HepG2 (cell line): ENCODE measurements around the gene SRRM3. TPM values are rescaled to one million over a fixed set of nuclear protein-coding genes. Genes with fewer than 3 reads are reported as not detected.

Experiments used
- ATAC-seq: fragments of 200-7000 bp; cut with Tn5 transposase; 3 replicates; pipeline ENCODE4 v1.9.1; 2020; ENCODE audit warnings: mild to moderate bottlenecking, moderate library complexity
- BruUV-seq: library from RNA; stranded (reverse); fragments of 400-500 nt; replicated peaks from 2 replicates; lab custom pipeline; 2021; lab: Mats Ljungman, UMichigan
- CTCF ChIA-PET: fragments of 300-600 bp; formaldehyde crosslinking; extraction: SDS; loops from one replicate; lab custom pipeline; 2021; ENCODE audit warnings: low total read pairs, inconsistent platforms, low intra/inter-chr PET ratio; lab: Yijun Ruan, JAX
- POLR2A ChIA-PET: fragments of 350-600 bp; sonication (Branson Sonifier 250); formaldehyde crosslinking; loops from one replicate; lab custom pipeline; 2020; ENCODE audit warnings: antibody characterized with exemption, inconsistent platforms; lab: Yijun Ruan, JAX
- DNase-seq: peaks from one replicate; pipeline ENCODE4 v3.0.0-alpha.2; 2015; ENCODE audit warnings: low spot score
- FAIRE-seq: peaks from 3 replicates; lab custom pipeline; 2011; peaks lifted over from hg19 to GRCh38; lab: Jason Lieb, UNC
- H2AFZ ChIP-seq: one replicate; pipeline ENCODE4 v1.6.1; 2011; ENCODE audit warnings: low read length, inconsistent platforms
- H3K27ac ChIP-seq: fragments of 300-600 bp; 3 replicates; pipeline ENCODE4 v1.8.0; 2011; ENCODE audit warnings: mixed run types, mild to moderate bottlenecking, mixed read lengths, low read length, inconsistent platforms; ENCODE audit not compliant: insufficient read depth; ENCODE audit errors: extremely low read length
- H3K27me3 ChIP-seq, 2 experiments: fragments of 200-600 bp in 1 of 2; 2 replicates in 1 of 2; 3 replicates in 1 of 2; pipeline versions ENCODE4 v1.6.0 to v1.8.0; 2011; ENCODE audit warnings: low read length in 2 of 2, mild to moderate bottlenecking in 2 of 2, moderate library complexity in 2 of 2, inconsistent platforms in 1 of 2; ENCODE audit not compliant: insufficient read depth in 2 of 2, control insufficient read depth in 1 of 2
- H3K36me3 ChIP-seq, 2 experiments: fragments of 200-600 bp in 1 of 2; replicated peaks in 1 of 2; 2 replicates in 1 of 2; 3 replicates in 1 of 2; pipeline versions ENCODE4 v1.5.1 to v1.8.0; 2011; ENCODE audit warnings: low read length in 2 of 2, inconsistent platforms in 1 of 2; ENCODE audit not compliant: insufficient read depth in 2 of 2, control insufficient read depth in 1 of 2
- H3K4me1 ChIP-seq: 2 replicates; pipeline ENCODE4 v1.5.1; 2012; ENCODE audit warnings: low read length, inconsistent platforms; ENCODE audit not compliant: insufficient read depth
- H3K4me2 ChIP-seq: 2 replicates; pipeline ENCODE4 v1.6.0; 2011; ENCODE audit warnings: low read depth, low read length, inconsistent platforms
- H3K4me3 ChIP-seq, 3 experiments: fragments of 200-600 bp in 1 of 3; sonication (generic), shearing (Covaris generic) in 1 of 3; replicated peaks in 1 of 3; 2 replicates each; pipeline ENCODE4 v1.5.1; 2011 to 2016; ENCODE audit warnings: low read length in 3 of 3, inconsistent platforms in 2 of 3, low read depth in 2 of 3, mild to moderate bottlenecking in 2 of 3, control low read depth in 1 of 3, mixed read lengths in 1 of 3; ENCODE audit not compliant: insufficient read depth in 1 of 3
- H3K79me2 ChIP-seq: one replicate; pipeline ENCODE4 v1.6.1; 2011; ENCODE audit warnings: low read length, inconsistent platforms; ENCODE audit not compliant: insufficient read depth
- H3K9ac ChIP-seq: 2 replicates; pipeline ENCODE4 v1.6.0; 2011; ENCODE audit warnings: mild to moderate bottlenecking, low read depth, low read length, inconsistent platforms; ENCODE audit not compliant: insufficient read depth
- H3K9me3 ChIP-seq: 2 replicates; pipeline ENCODE4 v1.5.1; 2012; ENCODE audit warnings: mild to moderate bottlenecking, low read length
- H4K20me1 ChIP-seq: 2 replicates; pipeline ENCODE4 v1.6.0; 2011; ENCODE audit warnings: inconsistent platforms, mild to moderate bottlenecking, low read length, moderate library complexity; ENCODE audit not compliant: insufficient read depth
- ATF2 ChIP-seq: sonication (generic); formaldehyde crosslinking; IDR thresholded peaks from 2 replicates; pipeline ENCODE4 v1.4.0; 2020; ENCODE audit warnings: missing genetic modification reagents
- BCLAF1 ChIP-seq: fragments of 450-650 bp; IDR thresholded peaks from 2 replicates; pipeline ENCODE4 v1.6.1; 2017; ENCODE audit warnings: mild to moderate bottlenecking
- STAG1 ChIP-seq: sonication (generic); formaldehyde crosslinking; IDR thresholded peaks from 2 replicates; pipeline ENCODE4 v1.4.0; 2020; ENCODE audit warnings: missing genetic modification reagents
- ZKSCAN1 ChIP-seq: fragments of 150-350 bp; IDR thresholded peaks from 2 replicates; pipeline ENCODE4 v1.6.1; 2014; ENCODE audit warnings: low read length
- ZNF138 ChIP-seq: sonication (generic); formaldehyde crosslinking; IDR thresholded peaks from 2 replicates; pipeline ENCODE4 v1.5.0; 2020; ENCODE audit warnings: mild to moderate bottlenecking, low read depth, missing genetic modification reagents
- ZNF337 ChIP-seq: sonication (generic); formaldehyde crosslinking; IDR thresholded peaks from 2 replicates; pipeline ENCODE4 v1.5.1; 2020; ENCODE audit warnings: missing genetic modification reagents, low read depth, mild to moderate bottlenecking, borderline replicate concordance
- ZNF629 ChIP-seq: sonication (generic); formaldehyde crosslinking; conservative IDR thresholded peaks from 2 replicates; pipeline ENCODE4 v1.5.0; 2020; ENCODE audit warnings: missing genetic modification reagents
- WGBS: methylation state at CpG from one replicate; pipeline ENCODE4 v1.1.6; 2017; ENCODE audit warnings: low lambda C conversion rate; 5-methylcytosine and 5-hydroxymethylcytosine counted together
- in situ Hi-C: cut with HindIII; loops from 2 replicates; pipeline ENCODE4 v1.10.0; 2017; ENCODE audit warnings: low pct_unique_long_range_greater_than_20kb; ENCODE audit not compliant: extremely low pct_ligation_motif_present
- intact Hi-C: fragments of 100-400 bp; cut with micrococcal nuclease; formaldehyde crosslinking; loops from one replicate; pipeline ENCODE4 v1.10.0; 2022; ENCODE audit not compliant: unreplicated experiment
- polyA plus RNA-seq, 8 experiments: library from polyadenylated mRNA; depleted of rRNA in 3 of 8; stranded (reverse) in 7 of 8; unstranded in 1 of 8; fragments of >200 nt; fragmentation: Illumina TruSeq in 4 of 8; extraction: Trizol in 4 of 8; gene quantifications; 2 replicates each; pipeline versions ENCODE4 v1.2.1 to v1.2.3, GENCODE V29; 2011 to 2016; ENCODE audit warnings: low read depth in 4 of 8, missing spikeins in 1 of 8, mixed read lengths in 1 of 8; ENCODE audit not compliant: insufficient read depth in 1 of 8
- total RNA-seq, 5 experiments: library from RNA; depleted of rRNA; stranded (reverse); fragments of >200 nt; fragmentation: Illumina TruSeq; extraction: Trizol; gene quantifications; 2 replicates each; pipeline ENCODE4 v1.2.3, GENCODE V29; 2016; ENCODE audit warnings: low read depth in 1 of 5
- TF ChIP-seq, protein P1 (sequence below): sonication (generic); formaldehyde crosslinking; IDR thresholded peaks from 2 replicates; pipeline ENCODE4 v1.4.0; 2020; ENCODE audit warnings: missing genetic modification reagents
- TF ChIP-seq, protein P2 (sequence below): sonication (generic); formaldehyde crosslinking; IDR thresholded peaks from 2 replicates; pipeline ENCODE4 v1.4.0; 2020; ENCODE audit warnings: mild to moderate bottlenecking, missing genetic modification reagents

SRRM3 gene
- total and polyA plus RNA-seq, 2 of the 13 experiments (the other 11 are each of a cell fraction or from before 2014, with no cell fraction given): 0.13 to 0.54 TPM

DNA sequence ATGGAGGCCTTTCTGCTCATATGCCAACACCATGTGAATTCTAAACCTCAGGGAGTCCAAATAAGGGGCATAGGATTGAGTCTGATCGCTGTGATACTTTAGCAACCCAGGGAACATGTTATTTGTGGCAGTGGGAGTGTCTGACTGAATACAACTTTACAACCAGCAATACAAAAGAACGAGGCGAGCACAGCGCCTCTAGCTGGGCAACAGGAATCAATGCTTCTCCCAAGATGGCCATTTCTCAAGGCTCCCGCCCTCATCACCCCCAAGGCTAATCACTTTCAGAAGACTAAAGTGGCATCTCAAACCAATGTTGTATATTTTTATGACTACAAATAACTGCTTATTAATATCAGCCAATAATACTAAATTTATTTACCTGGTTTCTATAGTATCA lies 129.0 kb downstream of the SRRM3 start (continued):
- TF ChIP-seq BCLAF1: no peak
- TF ChIP-seq ATF2: no peak
- TF ChIP-seq STAG1 (CRISPR knock-in tag): no peak
- TF ChIP-seq ZNF138 (CRISPR knock-in tag): no peak
- no peak for TF ChIP-seq ZNF337 (CRISPR knock-in tag)

GRCh38 chr7:76332078-76332477 lies 130.4 kb downstream of the SRRM3 start:
- DNase-seq (no peak), ATAC-seq (no peak), FAIRE-seq (no peak)
- Histone ChIP-seq H3K9ac (no peak overlapping the region), H3K27me3 (no peaks in the 10 kb centered on the region), H3K27ac (no peak overlapping the region), H3K4me1 (peaks cover 27% of the 10 kb centered on the region), H3K9me3 (no peaks in the 10 kb centered on the region), H4K20me1 (peaks cover 55% of the 10 kb centered on the region), H3K4me2 (no peak overlapping the region), H3K36me3 (peaks cover 20 to 60% of the 10 kb centered on the region in 2 experiments), H2AFZ (no peak overlapping the region), H3K79me2 (peaks cover 73% of the 10 kb centered on the region), H3K4me3 (no peak overlapping the region)
- CTCF ChIA-PET: no interaction called here
- in situ Hi-C loops: no loop called here
- 81% methylated on average over 9 of the region's 9 CpGs for WGBS
- intact Hi-C loops: no loop called here
- TF ChIP-seq ZKSCAN1 (no peak), ZNF629 (CRISPR knock-in tag) (peak; percentile 31; the same call in 1 of the 2 replicates)
- TF ChIP-seq, protein P1, sequence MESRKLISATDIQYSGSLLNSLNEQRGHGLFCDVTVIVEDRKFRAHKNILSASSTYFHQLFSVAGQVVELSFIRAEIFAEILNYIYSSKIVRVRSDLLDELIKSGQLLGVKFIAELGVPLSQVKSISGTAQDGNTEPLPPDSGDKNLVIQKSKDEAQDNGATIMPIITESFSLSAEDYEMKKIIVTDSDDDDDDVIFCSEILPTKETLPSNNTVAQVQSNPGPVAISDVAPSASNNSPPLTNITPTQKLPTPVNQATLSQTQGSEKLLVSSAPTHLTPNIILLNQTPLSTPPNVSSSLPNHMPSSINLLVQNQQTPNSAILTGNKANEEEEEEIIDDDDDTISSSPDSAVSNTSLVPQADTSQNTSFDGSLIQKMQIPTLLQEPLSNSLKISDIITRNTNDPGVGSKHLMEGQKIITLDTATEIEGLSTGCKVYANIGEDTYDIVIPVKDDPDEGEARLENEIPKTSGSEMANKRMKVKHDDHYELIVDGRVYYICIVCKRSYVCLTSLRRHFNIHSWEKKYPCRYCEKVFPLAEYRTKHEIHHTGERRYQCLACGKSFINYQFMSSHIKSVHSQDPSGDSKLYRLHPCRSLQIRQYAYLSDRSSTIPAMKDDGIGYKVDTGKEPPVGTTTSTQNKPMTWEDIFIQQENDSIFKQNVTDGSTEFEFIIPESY (CRISPR knock-in tag): 0 out of 2 replicates have a peak, but pooled peaks have one; percentile 44
- TF ChIP-seq, protein P2, sequence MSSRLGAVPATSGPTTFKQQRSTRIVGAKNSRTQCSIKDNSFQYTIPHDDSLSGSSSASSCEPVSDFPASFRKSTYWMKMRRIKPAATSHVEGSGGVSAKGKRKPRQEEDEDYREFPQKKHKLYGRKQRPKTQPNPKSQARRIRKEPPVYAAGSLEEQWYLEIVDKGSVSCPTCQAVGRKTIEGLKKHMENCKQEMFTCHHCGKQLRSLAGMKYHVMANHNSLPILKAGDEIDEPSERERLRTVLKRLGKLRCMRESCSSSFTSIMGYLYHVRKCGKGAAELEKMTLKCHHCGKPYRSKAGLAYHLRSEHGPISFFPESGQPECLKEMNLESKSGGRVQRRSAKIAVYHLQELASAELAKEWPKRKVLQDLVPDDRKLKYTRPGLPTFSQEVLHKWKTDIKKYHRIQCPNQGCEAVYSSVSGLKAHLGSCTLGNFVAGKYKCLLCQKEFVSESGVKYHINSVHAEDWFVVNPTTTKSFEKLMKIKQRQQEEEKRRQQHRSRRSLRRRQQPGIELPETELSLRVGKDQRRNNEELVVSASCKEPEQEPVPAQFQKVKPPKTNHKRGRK: no peak
- BruUV-seq: no TSS peak
- POLR2A ChIA-PET: no interaction called here
